SH-SY5Y (cell line): ENCODE results near the gene CRACDL.

Source experiments
- GATA2 ChIP-seq: IDR thresholded peaks from 2 replicates; pipeline ENCODE4 v1.6.1; 2011; ENCODE audit warnings: mild to moderate bottlenecking, low read depth, low read length
- GATA3 ChIP-seq: IDR thresholded peaks from 2 replicates; pipeline ENCODE4 v1.6.1; 2011; ENCODE audit warnings: low read depth, mild to moderate bottlenecking, low read length, moderate library complexity

- TF ChIP-seq GATA2 (no peak), GATA3 (no peak)
Measured at GRCh38 chr2:98771264-98771663, 164.8 kb downstream of the CRACDL start.
